ENCODE measurements around the gene DIP2C.

DIP2C gene

GRCh38 chr10:507908-508444 lies 181.5 kb downstream of the DIP2C start:
- DNase-seq, result no peak

GRCh38 chr10:507355-507699 lies 182.1 kb downstream of the DIP2C start:
- DNase-seq, result no peak

- DNase-seq, result no peak
These were observed 182.8 kb downstream of the DIP2C start for GRCh38 chr10:506451-507354.

GRCh38 chr10:505419-505818 lies 184.0 kb downstream of the DIP2C start:
- no peak for DNase-seq

- DNase-seq, result no peak
These were observed 184.7 kb downstream of the DIP2C start for GRCh38 chr10:504806-505205.

GRCh38 chr10:504121-504611 lies 185.3 kb downstream of the DIP2C start:
- no peak for DNase-seq

- DNase-seq, result no peak
These were observed 187.9 kb downstream of the DIP2C start for GRCh38 chr10:501596-501995.

- DNase-seq, result no peak
These were observed 188.6 kb downstream of the DIP2C start for GRCh38 chr10:500876-501275.

GRCh38 chr10:499991-500390 lies 189.5 kb downstream of the DIP2C start:
- DNase-seq, result no peak

GRCh38 chr10:498760-499435 lies 190.6 kb downstream of the DIP2C start:
- no peak for DNase-seq

GRCh38 chr10:497898-498451 lies 191.5 kb downstream of the DIP2C start:
- no peak for DNase-seq

- DNase-seq, result no peak
These were observed 192.2 kb downstream of the DIP2C start for GRCh38 chr10:497289-497688.

GRCh38 chr10:494556-494955 lies 194.9 kb downstream of the DIP2C start:
- no peak for DNase-seq

GRCh38 chr10:494149-494542 lies 195.3 kb downstream of the DIP2C start:
- no peak for DNase-seq

- DNase-seq, result no peak
These were observed 195.9 kb downstream of the DIP2C start for GRCh38 chr10:493391-494148.

GRCh38 chr10:492836-493235 lies 196.6 kb downstream of the DIP2C start:
- DNase-seq, result no peak

- DNase-seq, result no peak
These were observed 197.6 kb downstream of the DIP2C start for GRCh38 chr10:491667-492424.

GRCh38 chr10:490891-491571 lies 198.4 kb downstream of the DIP2C start:
- no peak for DNase-seq

- no peak for DNase-seq
These were observed 199.2 kb downstream of the DIP2C start for GRCh38 chr10:490256-490655.

- no peak for DNase-seq
These were observed 200.1 kb downstream of the DIP2C start for GRCh38 chr10:489330-489729.

GRCh38 chr10:488933-489215 lies 200.6 kb downstream of the DIP2C start:
- no peak for DNase-seq
